ENCODE results near the gene CBX6. TPM values are rescaled to one million over a fixed set of nuclear protein-coding genes. Genes with fewer than 3 reads are reported as not detected.

The CBX6 gene
- total and polyA plus RNA-seq, 2 donors from 2014 or later = 24.9 to 113 TPM

- Histone ChIP-seq H3K36me3 (ENCODE audit: control insufficient read depth in 2 of 3, insufficient read depth in 3 of 3, low read length in 3 of 3) (no peaks in the 10 kb centered on the region), H3K9me3 (ENCODE audit: control insufficient read depth in 2 of 3, insufficient read depth in 1 of 3, low read length in 3 of 3) (peaks cover 0 to 3% (median 0%) of the 10 kb centered on the region in 3 donors), H3K9ac (ENCODE audit: low read length in 3 of 3) (no peak overlapping the region), H3K4me3 (ENCODE audit: low read length in 3 of 3) (no peak overlapping the region), H3K4me1 (ENCODE audit: control insufficient read depth in 2 of 3, insufficient read depth in 2 of 3, low read depth in 1 of 3, low read length in 3 of 3) (no peaks in the 10 kb centered on the region), H3K27me3 (ENCODE audit: control insufficient read depth, insufficient read depth, low read length) (no peaks in the 10 kb centered on the region), H3K27ac (ENCODE audit: low read depth in 2 of 2, low read length in 2 of 2) (no peak overlapping the region)
- FAIRE-seq (no peak), DNase-seq (no peak)
- TF ChIP-seq, protein P1, sequence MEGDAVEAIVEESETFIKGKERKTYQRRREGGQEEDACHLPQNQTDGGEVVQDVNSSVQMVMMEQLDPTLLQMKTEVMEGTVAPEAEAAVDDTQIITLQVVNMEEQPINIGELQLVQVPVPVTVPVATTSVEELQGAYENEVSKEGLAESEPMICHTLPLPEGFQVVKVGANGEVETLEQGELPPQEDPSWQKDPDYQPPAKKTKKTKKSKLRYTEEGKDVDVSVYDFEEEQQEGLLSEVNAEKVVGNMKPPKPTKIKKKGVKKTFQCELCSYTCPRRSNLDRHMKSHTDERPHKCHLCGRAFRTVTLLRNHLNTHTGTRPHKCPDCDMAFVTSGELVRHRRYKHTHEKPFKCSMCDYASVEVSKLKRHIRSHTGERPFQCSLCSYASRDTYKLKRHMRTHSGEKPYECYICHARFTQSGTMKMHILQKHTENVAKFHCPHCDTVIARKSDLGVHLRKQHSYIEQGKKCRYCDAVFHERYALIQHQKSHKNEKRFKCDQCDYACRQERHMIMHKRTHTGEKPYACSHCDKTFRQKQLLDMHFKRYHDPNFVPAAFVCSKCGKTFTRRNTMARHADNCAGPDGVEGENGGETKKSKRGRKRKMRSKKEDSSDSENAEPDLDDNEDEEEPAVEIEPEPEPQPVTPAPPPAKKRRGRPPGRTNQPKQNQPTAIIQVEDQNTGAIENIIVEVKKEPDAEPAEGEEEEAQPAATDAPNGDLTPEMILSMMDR (IDR thresholded peaks at IDR 0.05; ENCODE audit: borderline replicate concordance, extremely low read depth, insufficient read depth) = no peak
- intact Hi-C loops (cut with DNase I) = no loop called here
These were observed 56.2 kb downstream of the CBX6 start for GRCh38 chr22:38815842-38816241.

Other genes with a start within 250 kb of the CBX6 start
- 3.4 TPM for gene FAM227A, start 215.8 kb downstream of the CBX6 start, total RNA-seq
- gene FAM227A, start 215.8 kb downstream of the CBX6 start, polyA plus RNA-seq (ENCODE audit: insufficient read depth, low read depth, low replicate concordance) = 0.80 TPM
- 36.0 TPM for gene CBY1, start 215.6 kb downstream of the CBX6 start, total RNA-seq
- gene CBY1, start 215.6 kb downstream of the CBX6 start, polyA plus RNA-seq (ENCODE audit: insufficient read depth, low read depth, low replicate concordance) = 67.2 TPM
- 55.0 TPM for gene TOMM22, start 190.3 kb downstream of the CBX6 start, total RNA-seq
- gene TOMM22, start 190.3 kb downstream of the CBX6 start, polyA plus RNA-seq (ENCODE audit: insufficient read depth, low read depth, low replicate concordance) = 103 TPM
- 42.8 TPM for gene JOSD1, start 171.3 kb downstream of the CBX6 start, total RNA-seq
- 12.8 TPM for gene JOSD1, start 171.3 kb downstream of the CBX6 start, polyA plus RNA-seq (ENCODE audit: insufficient read depth, low read depth, low replicate concordance)
- 52.0 TPM for gene GTPBP1, start 166.3 kb downstream of the CBX6 start, total RNA-seq
- 11.7 TPM for gene GTPBP1, start 166.3 kb downstream of the CBX6 start, polyA plus RNA-seq (ENCODE audit: insufficient read depth, low read depth, low replicate concordance)
- gene SUN2, start 116.2 kb downstream of the CBX6 start, total RNA-seq = 199 TPM
- 41.7 TPM for gene SUN2, start 116.2 kb downstream of the CBX6 start, polyA plus RNA-seq (ENCODE audit: insufficient read depth, low read depth, low replicate concordance)
- gene DNAL4, start 78.1 kb downstream of the CBX6 start, total RNA-seq = 26.5 TPM
- 39.7 TPM for gene DNAL4, start 78.1 kb downstream of the CBX6 start, polyA plus RNA-seq (ENCODE audit: insufficient read depth, low read depth, low replicate concordance)
- 12.5 TPM for gene NPTXR, start 28.2 kb downstream of the CBX6 start, total RNA-seq
- 1.1 TPM for gene NPTXR, start 28.2 kb downstream of the CBX6 start, polyA plus RNA-seq (ENCODE audit: insufficient read depth, low read depth, low replicate concordance)
- gene APOBEC3A, start 85.4 kb upstream of the CBX6 start, total RNA-seq = 1.2 TPM
- gene APOBEC3A, start 85.4 kb upstream of the CBX6 start, polyA plus RNA-seq (ENCODE audit: insufficient read depth, low read depth, low replicate concordance) = not detected
- gene APOBEC3B, start 110.1 kb upstream of the CBX6 start, total RNA-seq = 2.7 TPM
- gene APOBEC3B, start 110.1 kb upstream of the CBX6 start, polyA plus RNA-seq (ENCODE audit: insufficient read depth, low read depth, low replicate concordance) = 1.0 TPM
- 19.8 TPM for gene APOBEC3C, start 142.0 kb upstream of the CBX6 start, total RNA-seq
- 9.5 TPM for gene APOBEC3C, start 142.0 kb upstream of the CBX6 start, polyA plus RNA-seq (ENCODE audit: insufficient read depth, low read depth, low replicate concordance)
- 4.3 TPM for gene APOBEC3D, start 148.9 kb upstream of the CBX6 start, total RNA-seq
- gene APOBEC3D, start 148.9 kb upstream of the CBX6 start, polyA plus RNA-seq (ENCODE audit: insufficient read depth, low read depth, low replicate concordance) = 1.7 TPM
- 16.3 TPM for gene APOBEC3F, start 168.6 kb upstream of the CBX6 start, total RNA-seq
- gene APOBEC3F, start 168.6 kb upstream of the CBX6 start, polyA plus RNA-seq (ENCODE audit: insufficient read depth, low read depth, low replicate concordance) = 6.9 TPM
- 12.5 TPM for gene APOBEC3G, start 205.1 kb upstream of the CBX6 start, total RNA-seq
- 4.8 TPM for gene APOBEC3G, start 205.1 kb upstream of the CBX6 start, polyA plus RNA-seq (ENCODE audit: insufficient read depth, low read depth, low replicate concordance)
- gene APOBEC3H, start 225.0 kb upstream of the CBX6 start, total RNA-seq = 0.79 TPM
- not detected for gene APOBEC3H, start 225.0 kb upstream of the CBX6 start, polyA plus RNA-seq (ENCODE audit: insufficient read depth, low read depth, low replicate concordance)

Data from kidney (tissue), 14 donors.